Stimulated activated CD8-positive, alpha-beta memory T cell treated with anti-CD3 and anti-CD28 coated beads, Interleukin-4, amount 100 ng/mL, for 24 hours (primary cell): ENCODE results near the gene DLD.
"Not testable (repeated sequence)": the region's sequence is repeated elsewhere in the genome, so short reads cannot be mapped to it uniquely, and the experiment has no call there.

Experiments
- DNase-seq: peaks from one replicate; pipeline ENCODE4 v3.0.0-alpha.2; 2020; ENCODE audit warnings: low read depth

Gene DLD

DNA sequence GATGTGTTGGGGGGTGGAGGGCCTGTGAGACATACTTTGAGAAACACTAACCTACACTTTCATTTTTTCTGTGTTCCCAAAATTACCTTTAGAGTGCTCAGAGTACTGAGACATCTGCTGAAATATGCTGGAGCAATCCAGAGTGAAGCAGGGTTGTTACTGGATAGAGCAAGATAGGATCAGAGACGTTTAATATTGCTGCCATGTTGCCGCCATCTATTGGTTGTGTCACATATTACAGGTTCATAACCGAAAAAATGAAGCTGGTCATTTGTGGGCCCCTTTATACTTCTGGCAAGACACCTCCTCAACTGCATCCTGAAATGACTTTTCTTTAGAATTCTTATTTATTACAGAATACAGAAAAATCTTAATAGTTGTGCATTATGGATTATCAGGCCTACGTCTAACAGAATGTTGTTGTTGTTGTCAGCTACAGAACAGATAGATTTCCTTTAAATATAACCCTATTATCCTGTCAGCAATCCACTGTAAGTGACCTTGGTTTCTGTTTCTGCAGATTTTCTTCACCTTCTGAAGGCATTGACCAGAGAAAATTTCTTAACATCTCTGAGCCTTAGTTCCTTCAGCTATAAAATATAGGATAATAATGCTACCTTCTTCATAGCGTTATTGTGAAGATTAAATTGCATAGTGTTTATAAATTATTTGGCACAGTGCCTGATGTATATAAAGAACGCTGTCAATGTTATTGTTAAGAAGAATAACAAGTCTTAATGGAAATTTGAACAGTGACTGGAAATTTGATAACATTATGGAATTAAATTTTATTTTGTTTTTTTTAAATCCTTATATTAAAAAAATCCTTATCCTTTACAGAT is 16.2 kb upstream of the DLD start:
- DNase-seq: no peak

DNA sequence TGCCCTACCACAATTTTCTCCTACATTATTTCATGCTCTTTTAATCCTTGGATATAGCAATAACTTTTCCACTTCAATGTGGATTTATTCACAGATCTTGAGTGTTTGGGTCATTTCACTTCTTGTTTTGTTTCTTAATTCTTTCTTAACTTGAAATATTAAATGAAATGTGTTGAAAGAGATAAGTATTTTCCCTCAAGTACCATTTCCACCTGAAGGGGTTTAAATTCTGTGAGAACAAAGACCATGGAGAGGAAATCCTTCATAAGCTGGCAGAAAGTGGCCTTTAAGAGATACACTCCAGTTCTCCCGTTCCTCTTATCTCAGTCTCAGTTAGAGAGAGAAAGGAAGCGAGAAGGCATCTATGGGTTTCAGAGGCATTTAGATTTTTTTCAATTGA is 14.1 kb upstream of the DLD start:
- no peak for DNase-seq

DNA sequence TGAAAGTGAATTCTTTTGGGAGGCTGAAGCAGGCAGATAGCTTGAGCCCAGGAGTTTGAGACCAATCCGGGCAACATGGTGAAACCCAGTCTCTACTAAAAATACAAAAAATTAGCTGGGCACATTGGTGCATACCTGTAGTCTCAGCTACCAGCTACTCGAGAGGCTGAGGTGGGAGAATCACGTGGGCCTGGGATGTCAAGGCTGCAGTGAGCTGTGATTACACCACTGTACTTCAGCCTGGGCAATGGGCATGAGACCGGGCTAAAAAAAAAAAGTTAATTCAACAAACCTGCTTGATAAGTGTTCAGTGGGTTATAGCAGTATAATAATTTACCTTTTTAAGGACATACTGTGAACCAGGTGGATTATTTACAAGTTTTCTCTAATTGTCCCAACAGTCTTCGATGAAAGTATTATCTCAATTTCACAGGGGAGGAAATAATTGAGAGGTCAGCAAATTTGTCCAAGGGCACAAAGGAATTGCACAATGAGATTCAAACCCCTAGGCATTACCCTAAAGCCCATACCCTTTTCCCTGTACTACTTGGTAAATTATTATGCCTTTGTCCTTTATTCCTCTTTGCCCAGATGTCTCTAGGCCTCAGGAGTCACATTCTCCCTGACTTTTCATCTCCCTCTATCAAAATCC is 13.1 kb upstream of the DLD start:
- no peak for DNase-seq

GRCh38 chr7:107878636-107879035 is 12.3 kb upstream of the DLD start:
- no peak for DNase-seq

- no peak for DNase-seq
These were observed 11.5 kb upstream of the DLD start for GRCh38 chr7:107879400-107880035.

GRCh38 chr7:107882766-107883165 is 8.2 kb upstream of the DLD start:
- DNase-seq: no peak

GRCh38 chr7:107884066-107884818 is 6.7 kb upstream of the DLD start:
- no peak for DNase-seq

GRCh38 chr7:107887827-107888226 is 3.2 kb upstream of the DLD start:
- DNase-seq: not testable (repeated sequence)

DNA sequence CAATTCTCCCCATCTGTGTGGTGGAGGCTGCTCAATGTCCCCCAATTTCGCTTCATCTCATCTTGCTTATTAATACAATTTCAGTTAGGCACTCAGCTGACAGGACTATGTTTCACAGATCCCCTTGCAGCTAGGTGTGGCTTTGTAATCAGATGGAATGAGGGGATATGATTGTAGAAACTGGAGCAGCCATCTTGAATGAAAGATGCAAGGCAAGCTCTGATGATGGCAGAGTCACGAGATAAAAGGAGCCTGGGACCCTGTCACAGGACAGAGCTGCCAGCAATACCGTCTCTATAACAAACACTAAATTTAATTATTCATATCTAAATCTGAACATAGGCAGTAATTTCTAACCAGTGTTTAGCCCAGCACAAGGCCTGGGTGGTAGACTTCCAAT is 991 bp upstream of the DLD start:
- no peak for DNase-seq

GRCh38 chr7:107890493-107890961 is 456 bp upstream of the DLD start:
- no peak for DNase-seq

- no peak for DNase-seq
These were observed 818 bp downstream of the DLD start for GRCh38 chr7:107891636-107892366.

GRCh38 chr7:107892367-107892741 is 1.4 kb downstream of the DLD start:
- not testable (repeated sequence) for DNase-seq

- DNase-seq: no peak
These were observed 8.1 kb downstream of the DLD start for GRCh38 chr7:107898997-107899594.

DNA sequence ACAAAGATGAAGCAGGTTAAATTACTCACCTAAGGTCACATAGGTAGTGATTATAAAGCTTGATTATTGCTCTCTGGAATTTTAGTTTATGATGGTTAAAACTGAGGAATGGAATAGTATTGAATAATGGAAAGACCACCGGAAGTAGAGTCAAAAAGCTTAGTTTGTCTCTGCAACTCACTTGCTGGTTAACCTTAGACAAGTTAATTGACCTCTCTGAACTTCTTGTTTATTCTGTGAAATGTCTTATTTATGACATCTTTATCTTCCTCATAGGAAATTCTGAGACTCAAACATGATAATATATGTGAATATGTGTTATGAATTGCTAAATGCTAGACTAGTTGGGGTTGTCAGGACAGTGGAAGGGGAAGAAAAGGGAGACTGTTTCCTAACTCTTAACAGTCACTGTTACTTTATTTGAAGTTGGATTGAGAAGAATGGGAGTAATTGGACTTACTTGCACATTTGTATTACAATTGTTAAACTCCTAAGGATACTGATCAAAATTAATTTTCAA is 9.6 kb downstream of the DLD start:
- DNase-seq: no peak

GRCh38 chr7:107902381-107902780 is 11.4 kb downstream of the DLD start:
- no peak for DNase-seq

- DNase-seq: no peak
These were observed 16.8 kb downstream of the DLD start for GRCh38 chr7:107907790-107908189.

DNA sequence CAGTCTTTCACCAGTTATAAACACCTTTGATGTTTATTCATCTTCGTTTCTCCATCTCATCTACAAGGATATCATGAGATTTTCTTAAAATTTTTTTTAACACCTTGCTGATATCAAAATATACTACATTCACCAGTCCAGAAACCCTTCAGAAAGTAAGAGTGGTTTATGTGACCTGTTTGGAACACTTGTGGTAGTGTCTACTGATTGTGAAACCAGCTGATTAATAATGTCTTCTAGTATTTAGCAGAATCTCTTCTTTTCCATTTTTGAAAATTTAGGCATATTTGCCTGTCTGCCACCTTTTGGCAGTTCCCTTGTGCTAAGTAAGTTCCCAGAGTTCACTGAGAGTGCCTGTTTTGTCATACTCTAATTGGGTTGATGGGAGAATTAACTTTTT is 18.5 kb downstream of the DLD start:
- no peak for DNase-seq

GRCh38 chr7:107911981-107912380 is 21.0 kb downstream of the DLD start:
- no peak for DNase-seq

DNA sequence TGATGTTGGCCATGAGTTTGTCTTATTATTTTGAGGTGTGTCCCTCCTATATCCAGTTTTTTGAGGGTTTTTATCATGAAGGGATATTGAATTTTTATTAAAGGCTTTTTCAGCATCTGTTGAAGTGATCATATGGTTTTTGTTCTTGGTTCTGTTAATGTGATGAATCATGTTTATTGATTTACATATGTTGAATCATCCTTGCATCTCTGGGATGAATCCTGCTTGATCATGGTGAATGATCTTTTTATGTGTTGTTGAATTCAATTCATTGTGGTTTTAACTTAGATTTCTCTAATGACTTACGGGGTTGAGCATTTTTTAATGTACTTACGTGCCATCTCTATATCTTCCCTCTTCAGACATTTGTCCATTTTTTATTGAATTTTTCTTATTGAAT is 22.9 kb downstream of the DLD start:
- DNase-seq: no peak

- DNase-seq: no peak
These were observed 23.8 kb downstream of the DLD start for GRCh38 chr7:107914831-107915230.

GRCh38 chr7:107915541-107915940 is 24.6 kb downstream of the DLD start:
- no peak for DNase-seq
